GM18519 (cell line): Measurements from ENCODE around the gene COX19.
"Not testable (repeated sequence)": the region's sequence is repeated elsewhere in the genome, so short reads cannot be mapped to it uniquely, and the experiment has no call there.

Source experiments
- ATAC-seq: cut with Tn5 transposase; IDR thresholded peaks from one replicate; pipeline ENCODE4 v1.9.1; 2021; ENCODE audit warnings: mild to moderate bottlenecking, moderate library complexity; ENCODE audit not compliant: unreplicated experiment, low FRiP score

Gene COX19

DNA sequence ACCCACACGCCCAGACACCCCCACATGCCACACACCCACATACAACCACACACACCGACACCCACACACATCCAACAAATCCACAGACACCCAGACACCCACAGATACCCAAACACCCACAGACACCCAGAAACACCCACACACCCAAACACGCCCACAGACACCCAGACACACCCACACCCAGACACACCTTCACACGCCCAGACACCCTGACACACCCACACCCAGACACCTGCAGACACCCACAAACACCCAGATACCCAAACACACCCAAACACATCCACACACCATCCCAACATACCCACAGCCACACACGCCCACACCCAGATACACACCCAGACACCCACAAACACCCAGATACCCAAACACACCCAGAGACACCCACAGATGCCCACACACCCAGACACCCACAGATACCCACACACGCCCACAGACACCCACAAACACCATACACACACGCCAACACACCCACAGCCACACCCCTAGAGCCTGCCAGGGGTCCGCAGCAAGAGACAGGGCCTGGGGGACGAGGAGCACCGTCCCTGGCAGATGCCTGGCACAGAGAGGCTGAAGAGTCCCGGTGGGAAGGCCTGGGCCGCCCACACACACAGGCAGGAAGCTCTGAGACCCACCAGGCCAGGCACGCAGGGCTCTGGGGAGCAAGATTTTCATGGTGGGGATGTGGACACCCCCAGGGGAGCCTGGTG, 36.1 kb upstream of the COX19 start:
- no peak for ATAC-seq

DNA sequence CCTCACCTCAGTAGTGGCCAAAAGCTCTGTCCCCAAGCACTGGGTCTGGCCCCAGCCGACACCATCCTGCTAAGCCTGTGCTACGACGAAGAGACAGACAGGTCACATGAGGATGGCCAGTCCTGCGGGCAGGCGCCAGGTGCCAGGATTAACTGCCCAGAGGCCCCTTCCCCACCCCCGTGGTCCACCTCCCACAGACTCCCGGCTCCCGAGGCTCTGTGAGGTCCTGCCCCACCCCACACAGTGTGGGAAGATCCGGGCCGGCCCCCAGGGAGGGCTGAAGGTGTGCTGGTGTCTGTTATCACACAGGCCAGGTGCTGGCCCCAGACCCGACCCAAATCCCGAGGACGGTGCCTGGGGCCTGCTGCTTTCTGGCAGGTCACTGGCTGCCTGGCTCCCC, 34.9 kb upstream of the COX19 start:
- ATAC-seq: no peak

- ATAC-seq: no peak
Observed at GRCh38 chr7:1009747-1010146, 34.4 kb upstream of the COX19 start.

- no peak for ATAC-seq
Observed at GRCh38 chr7:1008733-1009363, 33.5 kb upstream of the COX19 start.

DNA sequence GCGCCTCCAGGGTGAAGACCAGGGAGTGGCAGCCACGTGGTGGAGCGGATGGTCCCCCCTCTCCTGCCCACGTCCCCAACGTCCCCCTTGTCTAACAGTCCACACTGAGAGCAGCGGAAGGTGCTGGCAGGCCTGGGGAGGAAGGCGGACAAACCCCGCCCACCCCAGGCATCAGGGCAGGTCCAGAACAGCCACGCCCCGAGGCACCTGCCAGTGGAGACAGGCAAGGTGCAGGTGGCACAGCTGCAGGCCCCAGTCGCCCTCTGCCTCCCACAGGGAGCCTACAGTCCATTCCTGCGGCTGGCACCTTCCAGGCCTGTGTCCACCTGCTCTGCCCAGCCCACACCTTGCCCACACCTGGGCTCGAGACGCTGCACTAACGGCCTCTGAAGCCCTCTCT, 32.6 kb upstream of the COX19 start:
- no peak for ATAC-seq

GRCh38 chr7:1005303-1005702, 30.0 kb upstream of the COX19 start:
- ATAC-seq: no peak

- no peak for ATAC-seq
Observed at GRCh38 chr7:1004018-1004852, 28.9 kb upstream of the COX19 start.

DNA sequence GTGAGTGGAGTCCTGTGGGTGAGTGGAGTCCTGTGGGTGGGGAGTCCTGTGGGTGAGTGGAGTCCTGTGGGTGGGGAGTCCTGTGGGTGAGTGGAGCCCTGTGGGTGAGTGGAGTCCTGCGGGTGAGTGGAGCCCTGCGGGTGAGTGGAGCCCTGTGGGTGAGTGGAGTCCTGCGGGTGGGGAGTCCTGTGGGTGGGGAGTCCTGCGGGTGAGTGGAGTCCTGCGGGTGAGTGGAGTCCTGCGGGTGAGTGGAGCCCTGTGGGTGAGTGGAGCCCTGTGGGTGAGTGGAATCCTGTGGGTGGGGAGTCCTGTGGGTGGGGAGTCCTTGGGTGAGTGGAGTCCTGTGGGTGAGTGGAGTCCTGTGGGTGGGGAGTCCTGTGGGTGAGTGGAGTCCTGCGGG, 27.1 kb upstream of the COX19 start:
- not testable (repeated sequence) for ATAC-seq

GRCh38 chr7:1002026-1002425, 26.7 kb upstream of the COX19 start:
- not testable (repeated sequence) for ATAC-seq

- not testable (repeated sequence) for ATAC-seq
Observed at GRCh38 chr7:1001069-1001770, 25.9 kb upstream of the COX19 start.

DNA sequence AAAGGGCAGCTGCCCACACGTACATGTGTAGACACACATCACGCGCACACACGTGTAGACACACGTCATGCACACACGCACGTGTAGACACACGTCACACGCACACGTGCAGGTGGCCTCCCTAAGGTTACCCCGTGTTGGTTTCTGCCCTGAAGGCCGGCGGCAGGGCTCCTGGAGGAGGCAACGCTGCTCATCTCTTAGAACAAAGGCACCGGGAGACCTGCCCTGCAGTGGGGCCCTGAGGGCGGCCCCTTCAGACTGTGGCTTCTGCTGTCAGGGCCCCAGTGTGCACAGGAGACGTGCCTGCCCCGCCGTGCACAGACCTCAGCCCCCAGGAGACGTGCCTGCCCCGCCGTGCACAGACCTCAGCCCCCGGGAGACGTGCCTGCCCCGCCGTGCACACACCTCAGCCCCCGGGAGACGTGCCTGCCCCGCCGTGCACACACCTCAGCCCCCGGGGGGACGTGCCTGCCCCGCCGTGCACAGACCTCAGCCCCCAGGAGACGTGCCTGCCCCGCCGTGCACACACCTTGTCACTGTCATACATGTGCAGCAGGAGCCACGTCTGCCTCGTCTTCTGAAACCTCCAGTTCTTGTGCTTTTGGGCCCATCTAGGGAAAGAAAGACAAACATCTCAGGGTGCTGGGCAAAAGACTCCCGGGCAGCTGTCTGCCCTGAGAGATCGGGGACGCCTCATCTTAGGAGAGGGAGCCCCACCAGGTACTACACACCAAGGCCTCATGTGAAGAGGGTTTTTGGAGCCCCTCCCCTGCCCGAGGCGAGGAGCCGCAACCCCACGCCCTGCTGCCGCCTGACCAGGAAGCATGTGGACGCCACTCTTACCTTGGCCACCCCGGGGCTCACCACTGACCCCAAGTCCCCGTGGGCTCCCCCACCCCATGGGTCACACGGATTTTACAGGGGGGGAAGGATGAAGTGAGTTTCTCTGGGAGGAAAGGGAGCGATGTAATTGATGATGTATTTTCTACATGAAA, 24.9 kb upstream of the COX19 start:
- ATAC-seq: no peak

DNA sequence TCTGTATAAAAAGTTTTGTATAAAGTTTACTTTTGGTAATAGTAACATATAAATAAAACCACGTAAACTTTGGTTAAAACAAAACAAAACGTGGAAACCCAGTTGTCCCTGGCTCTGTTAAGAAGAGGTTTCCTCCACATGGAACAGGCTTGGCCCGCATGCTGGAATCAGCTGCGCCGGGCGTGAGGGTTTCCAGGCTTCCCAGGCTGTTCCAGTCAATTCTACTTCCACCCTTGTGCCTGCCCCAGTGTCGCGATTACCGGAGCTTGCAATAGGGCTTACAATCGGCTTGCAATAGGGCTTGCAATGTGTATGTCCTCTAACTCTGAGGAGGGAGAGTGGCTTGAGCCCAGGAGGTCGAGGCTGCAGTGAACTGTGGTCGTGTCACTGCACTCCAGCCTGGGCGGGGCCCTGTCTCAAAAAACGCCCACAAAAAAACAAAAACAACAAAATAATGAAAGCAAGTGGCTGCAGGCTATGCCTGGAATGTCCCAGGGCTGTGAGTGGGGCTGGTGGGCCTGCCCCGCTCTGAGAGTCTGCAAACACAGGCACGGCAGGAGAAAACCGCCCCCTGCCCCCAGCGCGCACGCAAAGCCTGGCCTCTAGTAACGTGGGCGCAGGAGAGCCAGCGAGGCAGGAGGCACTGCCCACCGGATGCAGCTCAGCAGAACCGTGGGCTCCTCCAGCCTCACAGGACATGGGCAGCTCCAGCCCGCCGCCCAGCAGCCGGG, 24.0 kb upstream of the COX19 start:
- no peak for ATAC-seq

- ATAC-seq: no peak
Observed at GRCh38 chr7:997404-998395, 22.4 kb upstream of the COX19 start.

DNA sequence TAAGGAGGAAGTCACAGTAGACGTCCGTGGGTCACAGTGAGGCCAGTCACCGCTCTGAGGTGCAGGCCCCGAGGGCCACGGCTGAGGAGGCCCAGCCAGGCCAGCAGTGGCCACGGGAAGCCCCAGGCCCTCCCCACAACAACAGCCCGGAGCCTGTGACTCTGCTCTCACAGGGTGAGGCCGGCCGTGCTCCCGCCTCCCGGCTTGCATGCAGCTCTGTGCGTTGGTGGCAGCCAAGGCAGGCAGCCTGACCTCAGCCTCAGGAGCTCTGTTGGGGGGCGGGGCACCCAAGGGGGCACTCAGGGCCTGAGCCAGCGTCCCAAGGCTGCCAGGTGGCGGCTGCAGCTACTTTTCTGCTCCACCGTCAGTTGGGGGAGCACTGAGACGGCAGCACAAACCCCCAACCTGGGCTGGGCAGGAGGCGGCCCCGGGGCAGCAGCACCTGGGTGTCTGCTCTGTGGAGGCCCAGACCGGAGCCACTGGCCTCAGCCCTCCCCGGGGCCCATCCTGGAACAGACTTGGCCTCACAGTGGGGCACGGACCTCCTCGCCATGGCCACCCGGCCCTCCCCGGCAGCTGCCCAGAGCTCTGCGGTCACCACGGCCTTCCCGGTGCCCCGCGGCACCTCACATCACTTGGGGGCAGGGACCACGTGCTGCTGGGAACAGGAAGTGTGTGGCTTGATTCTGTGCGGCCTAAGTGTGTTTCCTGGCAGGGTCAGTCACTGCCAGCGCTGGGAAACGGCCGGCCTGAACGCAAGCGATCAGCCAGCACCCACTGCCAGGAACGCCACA, 20.9 kb upstream of the COX19 start:
- no peak for ATAC-seq

GRCh38 chr7:995571-995970, 20.2 kb upstream of the COX19 start:
- no peak for ATAC-seq

- no peak for ATAC-seq
Observed at GRCh38 chr7:994592-995308, 19.4 kb upstream of the COX19 start.
